Measurements from ENCODE around the gene FXYD4. TPM values are rescaled to one million over a fixed set of nuclear protein-coding genes. Genes with fewer than 3 reads are reported as not detected.

The FXYD4 gene
- total RNA-seq, 4 donors from 2014 or later: not detected

DNA sequence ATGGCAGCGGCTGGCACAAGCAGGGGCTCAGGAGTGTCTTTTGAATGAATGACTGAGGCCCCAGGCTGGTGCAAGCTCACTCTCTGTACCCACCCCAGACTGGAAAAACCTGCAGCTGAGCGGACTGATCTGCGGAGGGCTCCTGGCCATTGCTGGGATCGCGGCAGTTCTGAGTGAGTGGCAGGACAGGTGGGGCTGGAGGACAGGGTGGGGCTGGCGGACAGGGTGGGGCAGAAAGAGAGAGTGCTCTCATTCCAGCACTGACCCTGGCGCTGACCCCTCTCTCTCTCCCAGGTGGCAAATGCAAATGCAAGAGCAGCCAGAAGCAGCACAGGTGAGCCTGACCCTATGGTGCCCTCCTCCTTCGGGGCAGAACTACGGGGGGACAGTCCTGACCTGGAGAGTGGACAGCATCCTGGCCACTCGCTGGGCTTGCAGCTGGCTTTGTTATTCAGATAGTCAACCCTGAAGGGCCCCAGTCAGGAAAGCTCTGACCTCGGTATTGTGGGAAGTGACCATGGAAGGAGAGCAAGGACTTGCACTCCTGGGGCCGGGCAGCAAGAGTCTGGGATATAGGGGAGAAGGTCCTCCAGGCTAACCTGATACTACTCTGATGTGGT is 4.1 kb downstream of the FXYD4 start:
- no peak overlapping the region for H3K4me3 ChIP-seq (replicated peaks in 1 of 3)
- H3K27me3 ChIP-seq: no peaks in the 10 kb centered on the region
- no peaks in the 10 kb centered on the region for H3K4me1 ChIP-seq
- no peak for TF ChIP-seq POLR2A (IDR thresholded peaks at IDR 0.05)
- TF ChIP-seq, protein P1, sequence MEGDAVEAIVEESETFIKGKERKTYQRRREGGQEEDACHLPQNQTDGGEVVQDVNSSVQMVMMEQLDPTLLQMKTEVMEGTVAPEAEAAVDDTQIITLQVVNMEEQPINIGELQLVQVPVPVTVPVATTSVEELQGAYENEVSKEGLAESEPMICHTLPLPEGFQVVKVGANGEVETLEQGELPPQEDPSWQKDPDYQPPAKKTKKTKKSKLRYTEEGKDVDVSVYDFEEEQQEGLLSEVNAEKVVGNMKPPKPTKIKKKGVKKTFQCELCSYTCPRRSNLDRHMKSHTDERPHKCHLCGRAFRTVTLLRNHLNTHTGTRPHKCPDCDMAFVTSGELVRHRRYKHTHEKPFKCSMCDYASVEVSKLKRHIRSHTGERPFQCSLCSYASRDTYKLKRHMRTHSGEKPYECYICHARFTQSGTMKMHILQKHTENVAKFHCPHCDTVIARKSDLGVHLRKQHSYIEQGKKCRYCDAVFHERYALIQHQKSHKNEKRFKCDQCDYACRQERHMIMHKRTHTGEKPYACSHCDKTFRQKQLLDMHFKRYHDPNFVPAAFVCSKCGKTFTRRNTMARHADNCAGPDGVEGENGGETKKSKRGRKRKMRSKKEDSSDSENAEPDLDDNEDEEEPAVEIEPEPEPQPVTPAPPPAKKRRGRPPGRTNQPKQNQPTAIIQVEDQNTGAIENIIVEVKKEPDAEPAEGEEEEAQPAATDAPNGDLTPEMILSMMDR (IDR thresholded peaks at IDR 0.05): no peak
- WGBS, 2 donors: 75 to 80% methylated on average over 9 to 12 of the region's 12 CpGs
- H3K27ac ChIP-seq: no peak overlapping the region
- H3K9me3 ChIP-seq: no peaks in the 10 kb centered on the region
- no peak for DNase-seq
- H3K36me3 ChIP-seq: no peaks in the 10 kb centered on the region
- intact Hi-C loops (cut with DNase I): no loop called here

DNA sequence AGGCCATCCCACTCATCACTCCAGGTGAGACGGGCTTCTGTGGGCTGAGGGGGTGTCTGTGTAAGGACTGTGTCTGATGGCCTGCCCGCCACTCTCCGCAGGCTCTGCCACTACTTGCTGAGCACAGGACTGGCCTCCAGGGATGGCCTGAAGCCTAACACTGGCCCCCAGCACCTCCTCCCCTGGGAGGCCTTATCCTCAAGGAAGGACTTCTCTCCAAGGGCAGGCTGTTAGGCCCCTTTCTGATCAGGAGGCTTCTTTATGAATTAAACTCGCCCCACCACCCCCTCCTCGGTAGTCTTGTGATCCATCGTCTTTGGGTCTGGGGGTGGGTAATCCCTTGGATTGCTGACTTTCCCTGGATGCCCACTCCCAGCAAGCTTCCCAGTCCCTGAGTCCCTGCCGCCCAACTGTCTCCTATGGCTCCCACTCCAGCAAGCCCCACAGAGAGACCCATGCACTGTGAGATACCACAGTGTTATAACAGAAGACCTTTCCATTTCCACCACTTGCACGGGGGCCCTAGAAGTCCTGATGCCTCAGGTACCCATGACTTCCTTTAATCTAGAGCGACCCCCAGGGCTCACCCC is 4.7 kb downstream of the FXYD4 start:
- DNase-seq: no peak
- Histone ChIP-seq H3K9me3 (no peaks in the 10 kb centered on the region), H3K27me3 (no peaks in the 10 kb centered on the region), H3K36me3 (no peaks in the 10 kb centered on the region), H3K4me1 (no peaks in the 10 kb centered on the region), H3K4me3 (replicated peaks in 1 of 3) (no peak overlapping the region), H3K27ac (no peak overlapping the region)
- 83 to 88% methylated on average over 6 to 9 of the region's 9 CpGs for WGBS, 2 donors
- TF ChIP-seq, protein P1 (IDR thresholded peaks at IDR 0.05): no peak
- no peak for TF ChIP-seq POLR2A (IDR thresholded peaks at IDR 0.05)
- intact Hi-C loops (cut with DNase I): no loop called here

DNA sequence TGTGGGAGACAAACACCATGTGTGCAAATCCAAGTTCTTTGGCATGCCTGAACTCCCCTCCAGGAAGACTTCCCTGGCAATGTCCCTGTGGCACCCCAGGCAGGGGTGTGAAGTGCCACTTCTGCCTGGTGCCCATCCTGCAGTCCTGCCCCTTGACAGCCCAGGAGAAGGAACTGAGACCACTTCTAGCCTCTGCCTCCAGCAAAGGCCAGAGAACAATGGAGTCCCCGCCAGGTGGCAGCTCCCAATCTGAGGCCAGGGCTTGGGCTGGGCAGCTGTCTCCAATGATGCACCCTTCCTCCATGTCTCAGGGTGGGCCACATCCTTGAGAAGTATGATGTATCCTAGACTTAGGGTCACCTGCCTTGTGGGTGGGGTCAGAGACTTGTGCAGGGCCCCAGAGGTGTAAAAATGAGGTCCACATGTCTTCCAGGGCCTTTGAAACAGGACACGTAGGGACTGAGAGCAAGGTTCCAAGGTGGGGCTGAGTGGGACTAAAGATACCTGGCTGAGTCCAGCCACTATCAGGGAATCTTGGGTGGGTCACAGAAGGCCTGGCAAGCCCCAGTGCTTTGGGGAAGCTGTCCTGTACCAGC is 5.5 kb downstream of the FXYD4 start:
- H3K9me3 ChIP-seq: no peaks in the 10 kb centered on the region
- intact Hi-C loops (cut with DNase I): no loop called here
- no peak for TF ChIP-seq POLR2A (IDR thresholded peaks at IDR 0.05)
- TF ChIP-seq, protein P1 (IDR thresholded peaks at IDR 0.05): no peak
- no peaks in the 10 kb centered on the region for H3K4me1 ChIP-seq
- H3K36me3 ChIP-seq: no peaks in the 10 kb centered on the region
- no peaks in the 10 kb centered on the region for H3K27me3 ChIP-seq
- no peak for DNase-seq
- WGBS, 2 donors: 0 to 66% methylated on average over 1 to 2 of the region's 2 CpGs
- no peak overlapping the region for H3K4me3 ChIP-seq (replicated peaks in 1 of 3)
- no peak overlapping the region for H3K27ac ChIP-seq

DNA sequence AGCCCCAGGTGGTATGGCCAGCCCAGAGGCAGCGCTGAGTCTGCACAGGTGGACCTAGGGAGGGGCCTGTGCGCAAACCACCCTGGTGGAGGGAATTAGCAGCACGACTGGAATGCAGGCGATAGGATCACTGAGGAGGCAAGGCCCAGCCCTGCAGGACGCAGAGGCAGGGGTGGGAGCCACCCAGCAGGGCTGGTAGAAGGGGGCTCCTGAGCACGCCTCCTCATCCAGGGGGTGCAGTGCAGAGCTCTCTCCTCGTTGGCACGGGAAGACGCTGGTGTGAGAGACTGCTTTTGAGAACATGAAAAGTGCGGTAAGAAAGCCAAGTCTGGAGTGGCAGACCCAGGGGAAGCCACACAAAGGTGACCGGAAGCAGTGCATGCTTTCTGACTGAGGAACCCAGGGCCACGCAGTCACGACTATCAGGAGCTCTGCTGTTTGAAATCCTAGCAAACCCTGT is 6.0 kb downstream of the FXYD4 start:
- Histone ChIP-seq H3K27me3 (no peaks in the 10 kb centered on the region), H3K4me3 (replicated peaks in 1 of 3) (no peak overlapping the region), H3K9me3 (no peaks in the 10 kb centered on the region), H3K36me3 (no peaks in the 10 kb centered on the region), H3K4me1 (no peaks in the 10 kb centered on the region), H3K27ac (no peak overlapping the region)
- TF ChIP-seq POLR2A (IDR thresholded peaks at IDR 0.05): no peak
- TF ChIP-seq, protein P1 (IDR thresholded peaks at IDR 0.05): peak in 2 of 6 experiments; percentile 17 to 28
- DNase-seq: peak in 1 of 2 donors; percentile 34
- 34 to 39% methylated on average over 11 of the region's 13 CpGs for WGBS, 2 donors
- intact Hi-C loops (cut with DNase I): no loop called here

DNA sequence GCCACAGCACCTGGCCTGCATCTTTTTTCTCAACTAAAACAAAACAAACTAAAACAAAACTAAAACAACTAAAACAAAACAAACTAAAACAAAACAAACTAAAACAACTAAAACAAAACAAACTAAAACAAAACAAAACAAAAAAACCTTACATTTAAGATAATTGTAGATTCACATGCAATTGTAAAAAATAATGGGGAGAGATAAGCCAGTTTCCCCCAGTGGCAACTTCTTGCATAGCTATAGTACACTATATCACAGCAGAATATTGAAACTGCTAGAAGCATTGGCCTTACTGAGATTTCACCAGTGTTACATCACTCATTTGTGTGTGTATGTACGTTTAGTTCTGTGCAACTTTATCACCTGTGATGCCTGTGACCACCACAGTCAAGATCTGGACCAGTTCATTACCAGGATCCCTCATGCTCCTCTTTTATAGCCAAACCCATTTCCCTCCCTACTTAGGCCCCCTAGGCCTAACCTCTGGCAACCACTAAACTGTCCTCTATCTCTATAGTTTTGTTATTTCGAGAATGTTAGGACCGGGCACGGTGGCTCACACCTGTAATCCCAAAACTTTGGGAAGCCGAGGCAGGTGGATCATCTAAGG is 9.3 kb downstream of the FXYD4 start:
- Histone ChIP-seq H3K4me3 (replicated peaks in 1 of 3) (no peak overlapping the region), H3K36me3 (peaks cover 0 to 7% of the 10 kb centered on the region in 2 donors), H3K9me3 (no peaks in the 10 kb centered on the region), H3K4me1 (no peaks in the 10 kb centered on the region), H3K27me3 (no peaks in the 10 kb centered on the region), H3K27ac (no peak overlapping the region)
- TF ChIP-seq, protein P1 (IDR thresholded peaks at IDR 0.05): no peak
- no peak for TF ChIP-seq POLR2A (IDR thresholded peaks at IDR 0.05)
- intact Hi-C loops (cut with DNase I): no loop called here
- 91 to 92% methylated on average over 5 of the region's 5 CpGs for WGBS, 2 donors
- no peak for DNase-seq
